Fibroblast of lung (primary cell): ENCODE measurements around the gene EREG.
A peak's percentile ranks its signal among the peaks of the same experiment; 100 is the strongest.

Source experiments
- CTCF ChIP-seq, 2 donors: IDR thresholded peaks in 1 of 2; conservative IDR thresholded peaks in 1 of 2; 1 replicate in 1 of 2; 2 replicates in 1 of 2; pipeline ENCODE4 v1.5.1; 2011 to 2012; ENCODE audit warnings: low read length in 2 of 2, control low read depth in 1 of 2, inconsistent platforms in 1 of 2, low read depth in 1 of 2, mild to moderate bottlenecking in 1 of 2
- EZH2 ChIP-seq: IDR thresholded peaks from 2 replicates; pipeline ENCODE4 v1.5.1; 2012; ENCODE audit warnings: low read length, control low read depth, mild to moderate bottlenecking; ENCODE audit errors: missing control alignments

- peak; percentile 54 to 60 for TF ChIP-seq CTCF (conservative IDR thresholded peaks at IDR 0.05 in 1 of 2, IDR thresholded peaks at IDR 0.05 in 1 of 2; ENCODE audit: low read depth in 1 of 2, low read length in 2 of 2)
- TF ChIP-seq EZH2 = no peak
Observed at GRCh38 chr4:74376888-74377483, 12.0 kb downstream of the EREG start.
